ENCODE results near the gene NT5C1A.

Gene NT5C1A

DNA sequence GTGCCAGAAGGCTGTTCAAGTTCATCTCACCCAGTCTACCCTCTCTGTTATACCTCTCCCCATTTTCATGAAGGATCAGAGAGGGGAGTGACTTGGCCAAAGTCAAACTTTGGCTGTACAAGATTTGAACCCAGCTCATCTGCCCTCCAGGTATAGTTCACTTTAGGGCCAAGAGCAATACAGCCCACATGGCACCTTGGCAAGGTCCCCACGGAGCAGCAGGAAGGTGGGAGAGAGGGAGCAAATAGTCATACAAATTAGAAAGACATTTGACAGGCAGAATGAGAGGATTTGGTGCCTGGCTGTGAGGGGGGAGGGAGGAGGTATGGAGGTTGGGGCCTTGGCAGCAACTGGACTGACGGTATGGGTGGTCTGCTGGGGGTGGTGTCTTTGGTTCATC lies 18.3 kb upstream of the NT5C1A start:
- in situ Hi-C loops (cut with MboI; ENCODE audit: low sequenced_read_pairs) = no loop called here

- in situ Hi-C loops (cut with MboI; ENCODE audit: low sequenced_read_pairs) = no loop called here
Measured at GRCh38 chr1:39689635-39690034, 17.7 kb upstream of the NT5C1A start.

DNA sequence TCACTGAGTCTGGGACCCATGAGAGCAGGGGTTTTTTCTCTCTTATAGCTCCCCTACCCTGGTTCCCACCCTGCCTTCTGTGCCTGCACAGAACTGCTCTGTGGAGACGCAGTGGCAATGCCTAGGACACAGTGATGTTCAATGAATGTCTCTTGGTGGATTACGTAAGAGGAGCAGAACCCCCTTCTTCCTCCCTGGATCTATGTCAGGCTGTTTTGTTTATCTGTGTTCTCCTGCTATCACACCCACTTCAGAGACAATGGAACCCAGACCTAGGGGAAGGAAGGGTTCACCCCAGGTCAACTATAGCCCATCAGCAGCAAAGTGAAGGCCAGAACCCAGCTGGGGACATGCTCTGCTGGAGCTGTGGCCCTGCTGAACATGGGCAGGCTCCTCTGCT lies 17.3 kb upstream of the NT5C1A start:
- in situ Hi-C loops (cut with MboI; ENCODE audit: low sequenced_read_pairs) = no loop called here

GRCh38 chr1:39688706-39689105 lies 16.8 kb upstream of the NT5C1A start:
- in situ Hi-C loops (cut with MboI; ENCODE audit: low sequenced_read_pairs) = no loop called here

- in situ Hi-C loops (cut with MboI; ENCODE audit: low sequenced_read_pairs) = no loop called here
Measured at GRCh38 chr1:39687243-39687642, 15.3 kb upstream of the NT5C1A start.

- in situ Hi-C loops (cut with MboI; ENCODE audit: low sequenced_read_pairs) = no loop called here
Measured at GRCh38 chr1:39685071-39685470, 13.2 kb upstream of the NT5C1A start.

DNA sequence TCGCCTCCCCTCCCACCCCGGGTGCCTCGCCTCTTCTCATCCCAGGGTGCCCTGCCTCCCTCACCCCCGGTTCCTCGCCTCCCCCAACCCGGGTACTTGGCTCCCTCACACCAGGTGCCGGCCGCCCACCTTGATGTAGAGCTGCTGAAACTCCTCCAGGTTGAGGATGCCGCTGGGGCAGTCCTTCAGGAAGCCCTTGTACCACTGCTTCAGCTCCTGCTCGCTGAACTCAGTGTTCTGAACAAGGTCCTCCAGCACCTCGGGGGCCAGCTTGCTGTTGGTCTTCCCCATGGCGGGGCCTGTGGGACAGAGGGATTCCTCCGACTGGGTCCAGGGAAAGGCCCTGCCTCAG lies 12.4 kb upstream of the NT5C1A start:
- in situ Hi-C loops (cut with MboI; ENCODE audit: low sequenced_read_pairs) = no loop called here

DNA sequence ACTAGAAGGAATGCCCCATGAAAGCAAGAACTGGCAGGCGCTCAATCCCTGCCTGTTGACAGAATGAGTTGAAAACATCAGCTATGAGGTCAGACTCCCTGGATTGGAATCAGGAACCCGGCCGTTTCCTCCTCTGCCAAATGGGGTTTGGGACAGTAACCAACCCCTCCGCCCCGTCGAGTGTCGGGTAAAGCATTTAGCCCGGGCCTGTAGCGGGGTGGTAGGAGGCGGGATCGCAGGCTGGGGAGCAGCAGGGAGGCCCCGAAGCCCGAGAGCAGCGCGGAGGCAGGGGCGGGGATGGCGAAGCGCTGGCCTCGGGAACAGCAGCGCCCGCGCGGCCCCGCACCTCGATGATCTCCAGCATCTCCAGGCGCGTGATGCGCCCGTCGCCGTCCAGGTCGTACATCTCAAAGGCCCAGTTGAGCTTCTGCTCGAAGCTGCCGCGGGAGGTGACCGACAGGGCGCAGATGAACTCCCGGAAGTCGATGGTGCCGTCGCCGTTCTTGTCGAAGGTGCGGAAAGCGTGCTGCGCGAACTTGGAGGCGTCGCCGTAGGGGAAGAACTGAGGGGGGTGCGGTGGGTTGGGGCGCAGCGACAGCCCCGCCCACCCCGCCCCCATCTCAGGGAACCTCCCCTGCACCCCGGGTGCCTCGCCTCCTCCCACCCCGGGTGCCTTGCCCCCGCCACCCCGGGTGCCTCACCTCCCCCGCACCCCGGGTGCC lies 11.8 kb upstream of the NT5C1A start:
- in situ Hi-C loops (cut with MboI; ENCODE audit: low sequenced_read_pairs) = no loop called here

DNA sequence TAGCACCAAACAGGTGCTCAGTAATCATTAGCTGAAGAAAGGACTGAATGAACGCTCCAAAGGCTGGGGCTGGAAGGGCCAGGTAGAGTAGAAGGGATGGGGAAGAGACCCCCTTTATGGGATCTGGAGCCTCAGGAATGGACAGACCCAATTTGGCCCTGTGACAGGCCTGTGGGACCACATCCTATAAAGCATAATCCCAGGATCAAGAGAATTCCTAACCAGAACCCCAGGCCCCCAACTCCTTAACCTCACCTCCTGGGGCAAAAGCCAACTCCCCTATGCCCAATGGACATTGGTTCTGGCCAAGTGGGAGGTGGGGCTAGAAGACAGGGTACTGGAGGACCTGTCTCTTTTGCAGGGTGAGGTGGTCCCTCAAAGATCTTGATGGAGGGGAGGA lies 10.1 kb upstream of the NT5C1A start:
- in situ Hi-C loops (cut with MboI; ENCODE audit: low sequenced_read_pairs) = no loop called here

DNA sequence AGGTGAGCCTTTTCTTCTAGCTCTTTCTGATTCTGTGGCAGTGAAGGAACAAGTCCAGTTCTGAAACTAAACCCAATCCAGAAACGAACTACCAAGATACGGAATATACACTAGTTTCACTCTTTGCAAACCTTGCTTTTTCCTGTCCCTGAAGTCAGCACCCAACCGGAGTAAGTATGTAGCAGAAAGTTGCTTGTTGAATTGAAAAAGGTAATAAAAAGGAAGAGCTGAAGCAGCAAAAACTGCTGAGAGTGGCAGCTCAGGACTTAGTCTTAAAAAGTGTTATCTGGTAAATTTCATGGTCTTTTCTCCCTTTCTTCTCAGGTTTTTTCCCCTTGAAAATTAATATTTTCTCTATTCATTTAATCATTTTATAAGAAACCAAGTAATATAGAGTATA lies 9.4 kb upstream of the NT5C1A start:
- in situ Hi-C loops (cut with MboI; ENCODE audit: low sequenced_read_pairs) = no loop called here

- in situ Hi-C loops (cut with MboI; ENCODE audit: low sequenced_read_pairs) = no loop called here
Measured at GRCh38 chr1:39680751-39681150, 8.8 kb upstream of the NT5C1A start.

GRCh38 chr1:39679821-39680220 lies 7.9 kb upstream of the NT5C1A start:
- in situ Hi-C loops (cut with MboI; ENCODE audit: low sequenced_read_pairs) = no loop called here

DNA sequence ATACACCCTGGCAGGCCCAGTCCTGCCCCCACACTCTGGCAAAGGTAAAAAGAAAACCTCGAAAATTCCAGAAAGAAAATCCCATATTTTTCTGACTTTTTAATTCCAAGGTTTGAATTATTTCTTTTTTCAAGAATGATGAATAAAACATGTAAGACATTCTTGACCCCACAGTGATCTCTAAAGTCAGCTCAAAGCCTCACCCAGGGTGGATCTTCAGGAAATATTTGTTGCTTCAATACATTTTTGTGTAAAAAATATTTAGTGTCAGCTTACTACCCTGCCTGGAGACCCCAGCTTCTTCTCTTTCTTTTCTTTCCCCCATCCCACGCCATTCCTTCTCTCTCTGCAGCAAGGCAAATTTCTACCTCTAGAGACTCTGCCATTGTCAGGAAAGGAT lies 7.0 kb upstream of the NT5C1A start:
- in situ Hi-C loops (cut with MboI; ENCODE audit: low sequenced_read_pairs) = no loop called here

- in situ Hi-C loops (cut with MboI; ENCODE audit: low sequenced_read_pairs) = no loop called here
Measured at GRCh38 chr1:39677645-39678044, 5.7 kb upstream of the NT5C1A start.

DNA sequence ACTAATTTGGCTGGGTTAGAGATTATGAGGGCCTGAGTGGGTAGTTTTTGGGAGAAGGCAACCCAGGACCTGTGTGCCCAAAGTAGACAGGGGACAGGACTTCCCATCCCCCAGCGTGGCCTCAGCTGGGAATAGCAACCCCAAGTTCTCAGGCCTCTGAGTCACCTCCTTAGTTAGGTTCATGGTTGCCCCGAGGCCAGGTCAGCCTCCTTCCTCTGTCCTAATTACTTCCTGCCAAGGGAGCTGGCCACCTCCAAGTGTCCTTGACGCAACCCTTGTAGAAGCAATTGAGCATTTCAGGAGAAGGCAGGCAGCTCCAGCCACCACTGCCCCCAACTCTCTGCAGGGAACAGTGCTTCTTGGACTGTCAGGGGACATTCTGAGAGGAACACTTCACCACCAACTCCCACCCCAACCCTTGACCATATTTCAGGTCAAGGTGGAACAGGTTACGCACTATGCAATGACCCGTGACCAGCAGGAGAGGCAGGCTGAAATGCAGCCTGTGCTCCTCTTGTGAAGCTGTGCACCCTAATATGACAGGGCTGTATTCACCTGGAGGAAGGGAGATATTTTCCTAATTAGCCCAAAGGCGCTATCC lies 5.1 kb upstream of the NT5C1A start:
- in situ Hi-C loops (cut with MboI; ENCODE audit: low sequenced_read_pairs) = no loop called here

DNA sequence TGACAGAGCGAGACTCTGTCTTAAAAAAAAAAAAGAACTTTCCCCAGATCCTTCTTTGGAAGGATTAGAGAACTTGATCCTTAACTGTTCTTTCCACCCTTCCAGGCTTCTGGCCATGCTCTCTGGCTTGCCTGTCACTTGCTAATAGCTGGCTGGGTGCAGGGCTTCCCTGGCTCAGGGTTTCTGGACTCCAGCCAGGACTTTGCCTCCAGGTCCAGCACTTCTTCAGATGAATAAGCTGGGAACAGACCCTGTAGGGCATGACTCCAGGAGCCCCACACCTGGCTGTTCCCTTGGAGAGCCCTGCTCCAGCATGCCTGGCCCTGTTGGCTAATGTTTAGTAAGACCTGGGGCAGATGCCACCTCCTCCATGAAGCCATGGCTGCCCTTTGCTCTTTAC lies 3.3 kb upstream of the NT5C1A start:
- in situ Hi-C loops (cut with MboI; ENCODE audit: low sequenced_read_pairs) = no loop called here

DNA sequence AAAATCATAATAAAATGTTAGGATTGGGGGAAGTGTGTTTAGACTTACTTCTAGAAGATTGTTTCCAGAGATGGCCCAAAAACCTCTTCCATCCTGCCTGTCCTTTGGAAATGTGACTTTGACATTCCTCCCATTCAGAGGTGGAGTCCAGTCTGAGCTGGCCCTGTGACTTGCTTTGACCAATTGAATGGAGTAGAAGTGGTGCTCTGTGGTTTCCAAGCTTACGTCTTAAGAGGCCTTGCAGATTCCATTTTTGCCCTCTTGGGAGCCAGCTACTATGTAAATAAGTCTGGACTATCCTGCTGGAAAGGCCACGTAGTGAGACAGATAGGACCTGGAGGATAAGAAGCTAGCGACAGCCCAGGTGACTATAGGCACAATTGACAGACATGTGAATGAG lies 1.3 kb upstream of the NT5C1A start:
- in situ Hi-C loops (cut with MboI; ENCODE audit: low sequenced_read_pairs) = no loop called here

- in situ Hi-C loops (cut with MboI; ENCODE audit: low sequenced_read_pairs) = no loop called here
Measured at GRCh38 chr1:39672551-39672947, 642 bp upstream of the NT5C1A start.

DNA sequence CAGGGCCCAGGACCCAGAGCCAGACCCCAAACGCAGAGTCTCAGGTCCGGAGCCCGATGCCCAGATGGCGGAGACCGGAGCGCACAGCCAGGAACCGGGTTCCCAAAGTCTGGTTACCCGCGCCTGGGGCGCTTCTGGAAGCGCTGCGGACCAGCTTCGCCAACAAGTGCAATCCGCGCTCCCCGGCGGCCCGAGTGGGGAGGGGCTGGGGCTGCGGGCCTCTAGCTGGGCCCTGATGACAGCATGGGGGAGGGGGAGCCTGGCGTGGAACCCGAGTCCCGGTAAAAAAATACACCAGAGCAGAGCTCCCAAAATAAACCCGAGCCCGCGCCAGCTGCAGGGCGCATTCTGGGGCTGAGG lies 494 bp downstream of the NT5C1A start:
- in situ Hi-C loops (cut with MboI; ENCODE audit: low sequenced_read_pairs) = no loop called here

GRCh38 chr1:39670689-39671088 lies 1.2 kb downstream of the NT5C1A start:
- in situ Hi-C loops (cut with MboI; ENCODE audit: low sequenced_read_pairs) = no loop called here

DNA sequence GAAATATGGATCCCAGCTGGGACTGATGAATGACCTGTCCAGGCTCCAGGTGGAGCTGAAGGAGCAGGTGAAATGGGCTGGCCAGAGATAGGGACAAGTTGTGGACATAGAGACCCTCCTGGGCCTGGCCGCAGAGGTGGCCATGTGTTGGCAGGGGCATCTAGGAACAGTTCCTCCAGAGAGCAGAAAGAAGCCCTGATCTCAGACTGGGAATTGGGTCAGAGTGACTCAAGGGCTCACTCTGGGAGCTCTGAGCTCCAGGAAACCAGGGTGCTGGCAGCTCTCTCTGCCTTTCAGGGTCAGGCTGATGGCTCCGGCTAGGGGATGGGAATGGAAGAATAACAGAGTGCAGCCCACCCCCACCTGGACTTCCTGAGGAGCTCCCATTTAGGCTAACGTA lies 3.0 kb downstream of the NT5C1A start:
- in situ Hi-C loops (cut with MboI; ENCODE audit: low sequenced_read_pairs) = no loop called here

- in situ Hi-C loops (cut with MboI; ENCODE audit: low sequenced_read_pairs) = no loop called here
Measured at GRCh38 chr1:39668111-39668510, 3.8 kb downstream of the NT5C1A start.

- in situ Hi-C loops (cut with MboI; ENCODE audit: low sequenced_read_pairs) = no loop called here
Measured at GRCh38 chr1:39666772-39667171, 5.1 kb downstream of the NT5C1A start.
